ENCODE results near the gene FGR.

Gene FGR

DNA sequence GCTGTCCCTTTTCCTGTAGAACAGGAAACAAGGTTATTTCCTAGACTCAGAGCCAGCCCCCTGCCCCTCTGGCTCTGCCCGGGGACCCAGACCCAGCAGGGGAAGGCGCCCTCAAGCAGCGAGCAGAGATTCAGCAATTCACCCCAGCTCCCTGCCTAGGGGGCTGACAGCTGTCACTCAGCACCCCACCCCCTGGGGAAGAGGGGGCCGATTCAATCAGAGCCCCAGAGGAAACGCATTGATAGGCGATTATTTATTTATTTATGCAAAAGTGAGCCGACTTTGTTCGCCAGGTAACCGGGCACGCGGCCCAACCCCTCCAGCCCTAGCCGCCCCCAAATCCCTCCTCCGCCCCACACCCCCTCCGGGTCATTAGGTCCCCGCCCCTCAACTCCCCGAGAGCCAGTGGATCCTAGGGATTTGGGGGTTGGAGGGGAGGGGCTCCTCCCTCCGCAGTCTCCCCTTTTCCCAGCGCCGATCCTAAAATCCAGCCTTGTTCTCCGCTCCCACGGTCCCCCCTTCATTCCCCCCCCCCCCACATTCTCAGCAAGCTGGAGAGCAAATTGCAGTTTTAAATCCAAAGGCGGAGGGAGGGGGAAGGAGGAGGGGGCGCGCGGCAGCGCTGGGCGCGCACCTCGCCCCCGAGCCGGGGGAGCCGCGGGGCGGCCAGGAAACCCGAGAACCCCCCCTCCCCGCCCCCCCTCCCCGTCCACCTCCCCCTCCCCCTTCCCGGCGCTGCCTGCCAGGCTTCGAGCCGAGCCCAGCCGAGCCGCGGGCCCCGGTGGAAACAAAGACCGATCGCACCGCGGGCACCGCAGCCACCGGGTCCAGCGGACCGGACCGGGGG, 32.3 kb downstream of the FGR start:
- no peak overlapping the region for H3K27ac ChIP-seq (ENCODE audit: low read depth, low read length)
- no peaks in the 10 kb centered on the region for H3K36me3 ChIP-seq (ENCODE audit: control insufficient read depth, insufficient read depth, low read length)
- peak overlapping the region; percentile 60 for H3K9ac ChIP-seq (ENCODE audit: low read length)
- H3K4me1 ChIP-seq (ENCODE audit: control insufficient read depth, insufficient read depth, low read length), result peaks cover 70% of the 10 kb centered on the region
- no peaks in the 10 kb centered on the region for H3K27me3 ChIP-seq (ENCODE audit: control insufficient read depth, insufficient read depth, low read length)
- H3K4me3 ChIP-seq (ENCODE audit: low read depth, low read length), result peak overlapping the region; percentile 85
- H3K9me3 ChIP-seq (ENCODE audit: control insufficient read depth, insufficient read depth, low read depth, low read length), result no peaks in the 10 kb centered on the region

DNA sequence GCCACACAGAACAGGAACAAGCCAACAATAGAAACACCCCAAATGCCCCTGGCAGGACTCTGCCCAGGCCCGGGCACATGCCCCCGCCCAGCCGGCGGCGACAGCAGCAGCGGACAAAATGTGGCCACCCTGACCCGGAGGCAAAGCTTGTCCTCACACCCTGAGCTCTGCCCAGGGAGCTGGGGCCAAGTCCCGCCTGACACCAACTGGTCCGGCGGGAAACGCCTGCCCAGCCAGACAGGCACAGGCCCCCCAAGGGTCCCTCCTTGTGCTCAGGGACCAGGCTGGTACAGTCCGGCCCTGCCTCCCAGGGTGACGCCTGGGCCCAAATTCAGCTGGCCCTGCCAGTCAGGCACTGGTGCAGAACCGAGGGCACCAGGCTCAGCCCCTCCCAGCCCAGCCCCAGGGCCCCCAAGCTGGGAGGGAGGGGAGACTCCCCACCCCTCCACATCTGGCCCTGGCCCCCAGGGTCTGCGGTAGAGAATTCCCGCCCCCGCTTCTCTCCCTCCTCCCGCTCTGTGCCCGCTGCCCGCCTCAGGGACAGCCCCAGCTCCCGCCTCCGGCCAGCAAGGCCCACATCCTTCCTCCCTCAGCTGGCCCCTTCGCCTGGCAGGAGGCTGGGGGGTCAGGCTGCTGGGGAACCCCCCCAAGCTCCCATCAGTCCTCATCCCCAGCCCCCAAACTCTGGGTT, 33.1 kb downstream of the FGR start:
- no peaks in the 10 kb centered on the region for H3K36me3 ChIP-seq (ENCODE audit: control insufficient read depth, insufficient read depth, low read length)
- H3K27me3 ChIP-seq (ENCODE audit: control insufficient read depth, insufficient read depth, low read length), result no peaks in the 10 kb centered on the region
- H3K9me3 ChIP-seq (ENCODE audit: control insufficient read depth, insufficient read depth, low read depth, low read length), result no peaks in the 10 kb centered on the region
- peaks cover 67% of the 10 kb centered on the region for H3K4me1 ChIP-seq (ENCODE audit: control insufficient read depth, insufficient read depth, low read length)
- peak overlapping the region; percentile 85 for H3K4me3 ChIP-seq (ENCODE audit: low read depth, low read length)
- H3K27ac ChIP-seq (ENCODE audit: low read depth, low read length), result no peak overlapping the region
- H3K9ac ChIP-seq (ENCODE audit: low read length), result no peak overlapping the region

DNA sequence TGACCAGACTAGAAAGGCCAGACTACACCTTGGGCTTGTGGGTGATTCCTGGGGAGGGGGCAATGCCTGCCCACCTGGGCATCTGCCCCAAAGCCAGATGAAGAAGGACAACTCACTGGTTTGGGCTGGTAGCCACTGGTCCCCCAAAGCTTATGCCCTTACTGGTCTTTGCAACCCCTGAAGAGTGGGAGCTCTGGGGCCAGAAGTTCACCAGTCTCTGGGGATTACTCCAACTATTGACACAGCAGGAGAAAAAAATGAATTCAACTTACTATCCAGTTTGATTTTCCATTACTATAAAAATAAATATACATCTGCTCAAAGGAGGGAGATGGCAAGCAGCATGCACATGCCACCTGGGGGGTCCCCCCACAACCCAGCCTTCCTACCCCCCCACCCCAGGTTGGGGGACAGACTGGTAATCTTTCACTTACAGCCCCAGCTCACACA, 33.6 kb downstream of the FGR start:
- no peaks in the 10 kb centered on the region for H3K9me3 ChIP-seq (ENCODE audit: control insufficient read depth, insufficient read depth, low read depth, low read length)
- no peak overlapping the region for H3K9ac ChIP-seq (ENCODE audit: low read length)
- H3K27me3 ChIP-seq (ENCODE audit: control insufficient read depth, insufficient read depth, low read length), result no peaks in the 10 kb centered on the region
- H3K27ac ChIP-seq (ENCODE audit: low read depth, low read length), result no peak overlapping the region
- peaks cover 67% of the 10 kb centered on the region for H3K4me1 ChIP-seq (ENCODE audit: control insufficient read depth, insufficient read depth, low read length)
- H3K36me3 ChIP-seq (ENCODE audit: control insufficient read depth, insufficient read depth, low read length), result no peaks in the 10 kb centered on the region
- peak overlapping the region; percentile 85; the same call in 1 of the 2 replicates for H3K4me3 ChIP-seq (ENCODE audit: low read depth, low read length)

DNA sequence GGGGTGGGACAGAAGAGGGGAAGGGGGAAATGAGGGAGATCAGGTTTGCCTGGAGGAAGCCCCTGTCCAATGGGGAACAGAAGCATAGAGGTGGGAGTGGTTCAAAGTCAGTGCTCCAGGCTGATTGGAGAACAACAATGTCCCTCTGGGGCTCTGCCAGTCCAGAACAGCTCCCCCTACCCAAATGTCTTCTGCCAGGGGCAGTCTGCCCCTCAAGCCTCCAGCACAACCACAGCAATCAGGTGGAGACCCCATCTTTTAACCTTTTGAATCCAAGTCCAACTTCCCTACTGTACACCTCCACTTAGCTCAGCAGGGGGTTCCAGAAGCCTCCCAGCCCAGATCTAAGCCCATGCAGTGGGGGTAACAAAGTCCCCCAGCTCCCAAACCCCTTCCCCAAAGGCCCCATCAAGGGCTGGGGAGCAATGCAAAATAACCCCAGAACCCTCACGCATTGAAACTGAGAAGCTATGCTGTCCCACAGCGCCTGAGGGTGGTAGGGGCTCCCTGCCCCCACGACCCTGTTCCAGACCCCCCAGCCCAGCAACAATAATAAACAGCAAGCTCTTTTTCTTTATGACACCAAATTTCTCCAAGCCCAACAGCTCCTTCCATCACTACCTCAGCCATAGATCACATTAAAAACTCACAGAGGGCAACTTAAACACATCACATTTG, 34.3 kb downstream of the FGR start:
- Histone ChIP-seq H3K9me3 (ENCODE audit: control insufficient read depth, insufficient read depth, low read depth, low read length) (no peaks in the 10 kb centered on the region), H3K27me3 (ENCODE audit: control insufficient read depth, insufficient read depth, low read length) (no peaks in the 10 kb centered on the region), H3K4me3 (ENCODE audit: low read depth, low read length) (peak overlapping the region; percentile 85; the same call in 1 of the 2 replicates), H3K9ac (ENCODE audit: low read length) (no peak overlapping the region), H3K4me1 (ENCODE audit: control insufficient read depth, insufficient read depth, low read length) (peaks cover 68% of the 10 kb centered on the region), H3K36me3 (ENCODE audit: control insufficient read depth, insufficient read depth, low read length) (no peaks in the 10 kb centered on the region), H3K27ac (ENCODE audit: low read depth, low read length) (no peak overlapping the region)

DNA sequence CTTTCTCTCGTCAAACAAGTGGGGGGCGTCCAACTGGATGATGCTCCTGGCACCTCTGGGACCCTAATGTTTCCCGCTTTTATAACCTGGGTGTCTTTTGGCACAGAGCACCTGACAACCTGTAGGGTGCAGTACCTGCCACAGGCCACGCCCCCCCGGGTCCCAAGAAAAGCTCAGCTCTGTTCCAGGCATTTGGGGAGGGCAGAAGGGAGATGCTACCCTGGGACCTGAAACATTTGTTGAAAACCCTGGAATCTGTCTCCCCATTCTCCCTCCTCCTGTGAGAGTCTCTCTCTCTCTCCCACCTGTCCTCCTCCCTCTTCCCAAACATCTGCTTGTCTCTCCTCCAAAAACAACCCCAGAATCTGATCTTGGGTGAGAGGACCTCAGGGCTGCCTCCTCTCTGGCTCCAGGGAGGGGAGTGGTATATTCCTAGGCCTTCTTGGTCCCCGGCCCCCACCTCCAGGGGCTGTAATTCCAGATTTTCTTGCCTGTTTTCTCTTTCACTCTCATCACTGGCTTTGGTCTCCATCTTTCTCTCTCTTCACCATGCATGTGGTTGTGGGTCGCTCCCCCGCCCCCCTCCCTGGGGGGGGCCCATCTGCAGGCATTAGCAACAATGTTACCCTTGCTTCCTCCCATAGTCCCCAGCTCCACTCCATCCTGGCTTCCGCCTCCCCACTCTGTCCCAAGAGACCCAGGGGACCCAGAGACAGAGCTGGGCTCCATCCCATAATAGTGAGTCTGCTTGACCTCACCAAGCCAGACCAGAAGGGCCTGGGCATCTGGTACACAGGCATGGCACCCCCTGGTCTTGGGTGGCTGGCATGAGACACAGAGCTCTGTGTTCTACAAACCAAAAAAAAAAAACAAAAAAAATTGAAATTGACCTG, 35.1 kb downstream of the FGR start:
- peak overlapping the region; percentile 44; the same call in 1 of the 2 replicates for H3K4me3 ChIP-seq (ENCODE audit: low read depth, low read length)
- no peak overlapping the region for H3K27ac ChIP-seq (ENCODE audit: low read depth, low read length)
- H3K4me1 ChIP-seq (ENCODE audit: control insufficient read depth, insufficient read depth, low read length), result peaks cover 68% of the 10 kb centered on the region
- H3K9me3 ChIP-seq (ENCODE audit: control insufficient read depth, insufficient read depth, low read depth, low read length), result no peaks in the 10 kb centered on the region
- H3K27me3 ChIP-seq (ENCODE audit: control insufficient read depth, insufficient read depth, low read length), result no peaks in the 10 kb centered on the region
- no peak overlapping the region for H3K9ac ChIP-seq (ENCODE audit: low read length)
- H3K36me3 ChIP-seq (ENCODE audit: control insufficient read depth, insufficient read depth, low read length), result no peaks in the 10 kb centered on the region

DNA sequence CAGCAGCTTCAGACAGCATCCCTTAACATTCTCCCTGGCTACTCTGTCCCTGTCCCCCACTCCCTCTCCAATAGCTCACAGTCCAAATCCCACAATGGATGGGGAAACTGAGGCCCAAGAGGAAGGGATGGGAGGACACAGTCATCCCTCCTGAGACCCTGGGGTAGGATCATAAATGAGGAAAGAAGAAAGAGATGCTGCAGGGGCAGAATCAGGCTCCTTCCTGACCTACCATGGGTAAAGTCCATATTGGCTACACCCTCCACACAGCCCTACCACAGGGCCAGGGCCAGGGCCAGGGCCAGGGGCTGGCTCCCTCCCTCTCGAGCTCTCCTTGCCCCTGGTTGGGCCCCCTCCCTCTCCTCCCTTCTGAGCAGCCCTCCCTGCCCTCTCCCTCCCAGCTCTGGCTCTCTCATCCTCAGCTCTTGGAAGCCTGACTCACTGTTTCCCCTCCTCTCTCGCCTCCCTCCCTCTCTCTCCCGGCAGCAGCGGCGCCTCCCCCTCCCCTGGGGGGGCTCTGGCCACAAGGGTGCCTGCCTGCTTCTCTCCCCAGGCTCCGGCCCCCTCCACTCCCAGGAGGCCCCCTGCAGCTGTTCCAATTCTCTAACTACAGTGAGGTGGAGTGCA, 36.0 kb downstream of the FGR start:
- H3K4me3 ChIP-seq (ENCODE audit: low read depth, low read length), result peak overlapping the region; percentile 44; the same call in 1 of the 2 replicates
- no peak overlapping the region for H3K27ac ChIP-seq (ENCODE audit: low read depth, low read length)
- no peaks in the 10 kb centered on the region for H3K27me3 ChIP-seq (ENCODE audit: control insufficient read depth, insufficient read depth, low read length)
- peaks cover 75% of the 10 kb centered on the region for H3K4me1 ChIP-seq (ENCODE audit: control insufficient read depth, insufficient read depth, low read length)
- H3K9me3 ChIP-seq (ENCODE audit: control insufficient read depth, insufficient read depth, low read depth, low read length), result no peaks in the 10 kb centered on the region
- H3K9ac ChIP-seq (ENCODE audit: low read length), result no peak overlapping the region
- no peaks in the 10 kb centered on the region for H3K36me3 ChIP-seq (ENCODE audit: control insufficient read depth, insufficient read depth, low read length)

DNA sequence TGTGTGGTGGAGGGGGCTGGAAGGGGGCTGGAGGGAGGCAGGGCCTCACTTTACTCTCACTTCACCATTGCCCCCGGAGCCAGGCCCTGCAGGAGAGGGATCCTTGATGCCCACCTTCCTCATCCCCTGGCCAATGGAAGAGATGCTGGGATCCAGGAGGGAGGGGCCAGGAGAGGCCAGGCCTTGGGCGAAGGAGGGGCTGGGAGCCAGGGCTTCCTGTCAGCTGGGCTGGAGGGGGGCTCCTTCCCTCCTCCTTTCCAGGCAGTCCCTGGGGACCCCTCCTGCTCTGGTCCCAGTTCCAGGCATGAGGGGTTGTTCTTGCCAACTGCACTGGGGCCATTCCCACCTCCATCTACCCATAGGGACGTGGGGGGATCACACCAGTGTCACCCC, 36.7 kb downstream of the FGR start:
- Histone ChIP-seq H3K36me3 (ENCODE audit: control insufficient read depth, insufficient read depth, low read length) (no peaks in the 10 kb centered on the region), H3K9me3 (ENCODE audit: control insufficient read depth, insufficient read depth, low read depth, low read length) (no peaks in the 10 kb centered on the region), H3K4me3 (ENCODE audit: low read depth, low read length) (no peak overlapping the region), H3K4me1 (ENCODE audit: control insufficient read depth, insufficient read depth, low read length) (peaks cover 83% of the 10 kb centered on the region), H3K9ac (ENCODE audit: low read length) (no peak overlapping the region), H3K27ac (ENCODE audit: low read depth, low read length) (no peak overlapping the region), H3K27me3 (ENCODE audit: control insufficient read depth, insufficient read depth, low read length) (no peaks in the 10 kb centered on the region)

DNA sequence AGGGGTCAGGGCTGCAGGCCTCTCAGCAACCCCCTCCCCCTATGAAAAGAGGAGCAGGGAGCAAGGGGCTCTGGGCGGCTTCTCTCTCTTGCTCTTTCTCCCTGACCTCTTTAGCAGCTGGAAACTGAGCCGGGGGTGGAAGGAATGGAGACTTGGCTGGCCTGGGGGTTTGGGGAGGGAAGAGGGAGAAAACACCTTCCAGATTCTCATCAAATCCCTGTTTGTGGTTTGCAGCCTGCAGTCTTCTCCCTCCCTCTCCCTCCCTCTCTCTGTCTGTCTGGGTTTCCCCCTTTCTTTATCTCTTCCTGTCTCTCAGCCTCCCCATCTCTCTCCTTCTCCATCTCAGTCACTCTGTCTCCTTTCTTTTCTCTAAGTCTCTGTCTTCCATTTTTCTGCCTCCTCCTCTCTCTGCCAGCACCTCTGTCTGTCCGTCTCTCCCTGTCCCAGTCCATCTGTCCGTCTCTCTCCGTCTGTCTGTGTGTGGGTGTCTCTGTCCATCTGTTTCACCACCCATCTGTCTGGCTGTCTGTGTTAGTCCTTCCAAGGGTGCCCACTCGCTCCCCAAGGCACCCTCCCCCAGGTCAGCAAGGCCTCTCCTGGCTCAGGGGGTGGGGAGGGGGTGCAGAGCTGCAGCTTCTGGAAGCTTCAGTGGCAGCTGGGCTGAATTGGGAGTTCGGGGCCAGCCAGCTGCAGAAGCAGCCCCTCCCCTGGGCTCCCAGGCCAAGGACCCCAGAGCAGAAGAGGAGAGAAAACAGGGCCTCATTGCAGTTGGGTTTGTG, 37.3 kb downstream of the FGR start:
- no peak overlapping the region for H3K27ac ChIP-seq (ENCODE audit: low read depth, low read length)
- H3K9me3 ChIP-seq (ENCODE audit: control insufficient read depth, insufficient read depth, low read depth, low read length), result no peaks in the 10 kb centered on the region
- H3K27me3 ChIP-seq (ENCODE audit: control insufficient read depth, insufficient read depth, low read length), result no peaks in the 10 kb centered on the region
- no peaks in the 10 kb centered on the region for H3K36me3 ChIP-seq (ENCODE audit: control insufficient read depth, insufficient read depth, low read length)
- H3K9ac ChIP-seq (ENCODE audit: low read length), result peak overlapping the region; percentile 28
- peaks cover 88% of the 10 kb centered on the region for H3K4me1 ChIP-seq (ENCODE audit: control insufficient read depth, insufficient read depth, low read length)
- no peak overlapping the region for H3K4me3 ChIP-seq (ENCODE audit: low read depth, low read length)

DNA sequence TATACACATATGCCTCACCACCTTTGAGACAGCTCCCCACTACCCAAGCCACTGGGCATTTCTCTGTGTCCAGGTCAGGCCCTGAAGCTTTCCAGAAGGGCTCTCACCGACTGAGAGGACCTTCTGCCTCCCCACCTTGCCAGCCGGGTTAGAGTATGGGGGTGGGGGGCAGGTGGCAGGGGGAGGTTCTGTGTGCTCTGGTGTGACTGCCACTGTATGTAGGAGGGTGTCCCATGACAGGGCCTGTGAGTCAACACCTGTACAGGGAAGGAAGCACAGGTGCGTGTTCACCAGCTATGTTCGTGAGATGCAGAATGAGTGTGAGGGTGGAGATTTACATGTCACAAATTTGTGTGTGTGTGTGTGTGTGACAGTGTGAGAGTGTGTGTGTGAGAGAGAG, 38.0 kb downstream of the FGR start:
- Histone ChIP-seq H3K9me3 (ENCODE audit: control insufficient read depth, insufficient read depth, low read depth, low read length) (no peaks in the 10 kb centered on the region), H3K27me3 (ENCODE audit: control insufficient read depth, insufficient read depth, low read length) (no peaks in the 10 kb centered on the region), H3K27ac (ENCODE audit: low read depth, low read length) (no peak overlapping the region), H3K4me1 (ENCODE audit: control insufficient read depth, insufficient read depth, low read length) (peaks cover 94% of the 10 kb centered on the region), H3K4me3 (ENCODE audit: low read depth, low read length) (no peak overlapping the region), H3K36me3 (ENCODE audit: control insufficient read depth, insufficient read depth, low read length) (no peaks in the 10 kb centered on the region), H3K9ac (ENCODE audit: low read length) (no peak overlapping the region)
